Mesendoderm (in vitro differentiated cells): Measurements from ENCODE around the gene MRS2.

Source experiments
- DNase-seq: peaks from one replicate; pipeline ENCODE4 v3.0.0; 2013
- H2AK5ac ChIP-seq: 2 replicates; pipeline ENCODE4 v1.6.1; 2013; ENCODE audit warnings: low read length, inconsistent platforms
- H2BK120ac ChIP-seq: 2 replicates; pipeline ENCODE4 v1.6.1; 2013; ENCODE audit warnings: low read depth, mild to moderate bottlenecking, low read length, moderate library complexity, mixed read lengths
- H2BK15ac ChIP-seq: replicated peaks from 2 replicates; pipeline ENCODE4 v1.6.1; 2013; ENCODE audit warnings: low read depth, mild to moderate bottlenecking, moderate library complexity
- H2BK5ac ChIP-seq: 2 replicates; pipeline ENCODE4 v1.6.1; 2013; ENCODE audit warnings: low read length, inconsistent platforms
- H3K18ac ChIP-seq: 2 replicates; pipeline ENCODE4 v1.6.1; 2013; ENCODE audit warnings: mild to moderate bottlenecking, low read length, mixed read lengths
- H3K23ac ChIP-seq: one replicate; pipeline ENCODE4 v1.6.1; 2013; ENCODE audit warnings: low read length
- H3K27ac ChIP-seq: 2 replicates; pipeline ENCODE4 v1.5.1; 2013; ENCODE audit warnings: low read depth, mild to moderate bottlenecking, inconsistent platforms, low read length, moderate library complexity
- H3K27me3 ChIP-seq: 2 replicates; pipeline ENCODE4 v1.6.1; 2013; ENCODE audit warnings: low read length, control low read depth, mild to moderate bottlenecking, inconsistent platforms; ENCODE audit not compliant: insufficient read depth, poor library complexity
- H3K36me3 ChIP-seq: 2 replicates; pipeline ENCODE4 v1.6.1; 2013; ENCODE audit warnings: low read length, inconsistent platforms; ENCODE audit not compliant: control insufficient read depth, insufficient read depth
- H3K4ac ChIP-seq: one replicate; pipeline ENCODE4 v1.6.1; 2013; ENCODE audit warnings: low read depth, mild to moderate bottlenecking, low read length, moderate library complexity
- H3K4me1 ChIP-seq: 2 replicates; pipeline ENCODE4 v1.6.1; 2013; ENCODE audit warnings: low read depth, low read length, inconsistent platforms; ENCODE audit not compliant: control insufficient read depth
- H3K4me2 ChIP-seq: 2 replicates; pipeline ENCODE4 v1.6.1; 2013; ENCODE audit warnings: low read length
- H3K4me3 ChIP-seq: 2 replicates; pipeline ENCODE4 v1.5.1; 2013; ENCODE audit warnings: mild to moderate bottlenecking, low read length
- H3K56ac ChIP-seq: one replicate; pipeline ENCODE4 v1.6.1; 2013; ENCODE audit warnings: low read length
- H3K79me1 ChIP-seq: 2 replicates; pipeline ENCODE4 v1.6.1; 2013; ENCODE audit warnings: low read length, inconsistent platforms
- H3K79me2 ChIP-seq: 2 replicates; pipeline ENCODE4 v1.6.1; 2013; ENCODE audit warnings: mild to moderate bottlenecking, low read length; ENCODE audit not compliant: control insufficient read depth, insufficient read depth
- H3K9ac ChIP-seq: 2 replicates; pipeline ENCODE4 v1.6.1; 2013; ENCODE audit warnings: low read length, inconsistent platforms
- H4K5ac ChIP-seq: one replicate; pipeline ENCODE4 v1.6.1; 2013; ENCODE audit warnings: low read length
- H4K8ac ChIP-seq: one replicate; pipeline ENCODE4 v1.6.1; 2013; ENCODE audit warnings: low read depth, mild to moderate bottlenecking, control low read depth, low read length, moderate library complexity
- WGBS: extraction: QIAGEN DNeasy Blood & Tissue Kit; methylation state at CpG from one replicate; pipeline ENCODE4 v1.1.7; 2013; ENCODE audit warnings: low lambda C conversion rate, missing lambda C conversion rate; ENCODE audit not compliant: insufficient coverage; ENCODE audit errors: extremely low coverage; 5-methylcytosine and 5-hydroxymethylcytosine counted together

MRS2 gene

DNA sequence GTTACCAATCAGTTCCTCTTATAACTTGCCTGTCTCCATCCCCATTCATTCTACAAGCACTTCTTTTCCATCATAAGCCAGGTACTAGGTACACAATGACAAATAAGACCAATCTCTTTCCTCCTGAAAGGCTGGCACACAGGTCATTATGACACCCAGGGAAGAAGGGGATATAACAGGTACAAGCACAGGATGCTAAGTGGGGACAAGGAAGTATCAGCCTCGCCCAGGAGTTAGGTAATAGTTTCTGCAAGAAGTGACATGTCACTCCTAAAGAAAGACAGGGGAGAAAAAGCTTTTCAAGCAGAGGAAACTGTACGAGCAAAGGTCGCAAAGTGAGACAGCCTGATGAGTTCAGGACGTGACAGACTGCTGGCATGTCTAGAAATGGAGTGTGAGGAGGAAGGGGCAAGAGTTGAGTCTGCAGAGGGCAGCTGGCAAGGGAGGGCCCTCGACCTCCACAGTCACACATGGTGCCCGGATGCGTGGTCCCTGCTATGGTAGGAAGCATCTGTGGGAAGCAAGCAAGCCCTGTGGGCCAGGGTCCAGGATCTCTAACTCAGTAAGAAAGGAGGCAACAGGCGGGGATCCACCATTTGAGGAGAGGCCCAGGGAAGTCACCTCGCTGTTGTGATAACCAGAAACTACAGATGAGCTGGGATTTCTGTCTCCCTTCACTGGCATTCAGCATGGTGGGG is 46.2 kb downstream of the MRS2 start:
- Histone ChIP-seq H3K27ac (no peak overlapping the region), H2BK120ac (no peak overlapping the region), H3K79me2 (no peaks in the 10 kb centered on the region), H2AK5ac (no peak overlapping the region), H3K79me1 (no peaks in the 10 kb centered on the region), H3K56ac (no peak overlapping the region), H3K9ac (no peak overlapping the region), H3K4me3 (no peak overlapping the region), H2BK5ac (no peak overlapping the region), H3K36me3 (no peaks in the 10 kb centered on the region), H3K4me1 (peaks cover 3% of the 10 kb centered on the region), H3K27me3 (no peaks in the 10 kb centered on the region), H2BK15ac (no peak overlapping the region), H3K23ac (no peak overlapping the region), H3K4ac (no peak overlapping the region), H3K18ac (no peak overlapping the region), H3K4me2 (no peak overlapping the region), H4K5ac (no peak overlapping the region), H4K8ac (no peak overlapping the region)
- no CpG with 5 or more reads among the region's 9 CpGs for WGBS
- no peak for DNase-seq

DNA sequence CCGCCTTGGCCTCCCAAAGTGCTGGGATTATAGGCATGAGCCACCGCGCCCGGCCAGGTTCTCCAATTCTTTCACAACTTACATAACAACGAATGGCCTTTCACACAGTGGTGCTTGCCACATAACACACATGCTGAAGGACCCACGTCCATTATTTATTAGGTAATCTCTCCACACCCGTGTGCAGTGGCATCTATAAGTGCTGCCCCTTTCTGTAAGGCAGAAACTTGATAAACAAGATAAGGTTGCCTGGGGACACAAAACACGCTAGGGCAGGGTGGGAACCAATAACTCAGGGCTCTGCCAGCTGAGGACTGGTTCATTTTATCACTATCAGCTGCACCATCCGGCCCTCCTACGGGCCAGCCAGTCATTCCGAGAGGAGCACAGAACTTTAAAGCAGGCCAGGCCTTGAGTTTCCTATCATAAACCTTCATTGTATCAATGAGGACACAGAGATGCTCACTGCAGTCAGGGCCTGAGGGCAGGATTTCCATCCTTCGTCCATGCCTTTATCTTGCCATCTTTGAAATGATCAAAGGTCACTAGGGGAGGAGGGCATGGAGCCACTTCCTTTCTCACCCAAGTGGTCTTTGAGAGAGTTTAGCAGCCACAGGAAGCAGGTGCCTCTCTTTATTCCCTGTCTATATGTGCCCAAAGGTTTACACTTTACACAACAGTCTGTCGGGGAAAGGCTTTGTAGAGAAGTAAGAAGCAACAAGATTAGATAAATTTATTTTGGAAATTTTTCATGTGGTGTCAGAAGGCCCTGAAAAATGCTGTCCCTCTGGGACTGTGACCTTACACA is 49.0 kb downstream of the MRS2 start:
- no peaks in the 10 kb centered on the region for H3K79me1 ChIP-seq
- no peak overlapping the region for H3K4ac ChIP-seq
- no peak overlapping the region for H2AK5ac ChIP-seq
- H2BK120ac ChIP-seq = no peak overlapping the region
- no peak overlapping the region for H4K5ac ChIP-seq
- no peak overlapping the region for H2BK15ac ChIP-seq
- no peak overlapping the region for H3K18ac ChIP-seq
- no peak overlapping the region for H3K4me3 ChIP-seq
- WGBS = no CpG with 5 or more reads among the region's 13 CpGs
- H3K4me2 ChIP-seq = no peak overlapping the region
- no peak overlapping the region for H3K23ac ChIP-seq
- H2BK5ac ChIP-seq = no peak overlapping the region
- no peaks in the 10 kb centered on the region for H3K79me2 ChIP-seq
- no peak overlapping the region for H4K8ac ChIP-seq
- H3K9ac ChIP-seq = no peak overlapping the region
- H3K56ac ChIP-seq = no peak overlapping the region
- no peaks in the 10 kb centered on the region for H3K4me1 ChIP-seq
- no peak for DNase-seq
- H3K36me3 ChIP-seq = no peaks in the 10 kb centered on the region
- no peak overlapping the region for H3K27ac ChIP-seq
- H3K27me3 ChIP-seq = no peaks in the 10 kb centered on the region

DNA sequence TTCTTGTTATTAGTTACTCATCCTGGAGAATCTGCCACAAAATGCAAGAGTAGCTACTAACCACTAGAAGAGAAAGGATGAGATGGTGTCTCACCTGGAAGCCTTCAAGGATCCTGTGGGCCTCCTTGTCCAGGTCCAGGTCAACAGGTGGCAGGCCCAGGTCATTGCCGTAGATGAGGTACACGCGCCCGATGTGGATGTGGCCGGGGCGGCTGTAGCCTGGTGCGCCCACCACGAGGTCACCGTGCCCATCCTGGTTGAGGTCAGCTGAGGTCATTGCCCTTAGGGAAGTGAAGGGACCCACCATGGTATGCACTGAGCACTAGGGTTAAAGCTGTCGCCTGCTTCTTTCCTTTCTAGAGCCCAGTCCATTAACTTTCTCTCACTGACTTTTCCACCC is 51.2 kb downstream of the MRS2 start:
- Histone ChIP-seq H4K5ac (no peak overlapping the region), H3K4me2 (no peak overlapping the region), H4K8ac (no peak overlapping the region)

DNA sequence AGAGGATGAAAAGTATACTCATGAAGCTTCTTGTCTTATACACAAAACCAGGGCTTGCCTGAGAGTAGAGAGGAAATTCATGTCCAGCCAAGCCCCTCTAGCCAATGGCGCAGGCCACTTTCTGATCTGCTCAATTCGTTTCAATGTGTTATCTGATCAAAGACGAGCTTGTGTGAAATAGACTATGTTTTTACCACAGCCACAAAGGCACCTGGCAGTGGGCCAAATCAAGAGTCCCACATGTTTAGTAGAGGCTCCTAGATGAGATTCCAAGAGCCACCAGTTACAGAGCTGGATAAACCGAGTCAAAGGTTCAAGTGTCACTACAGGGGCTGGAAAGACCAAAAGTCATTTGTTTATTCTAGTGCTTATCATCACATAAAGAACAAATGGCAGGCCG is 51.7 kb downstream of the MRS2 start:
- Histone ChIP-seq H3K9ac (no peak overlapping the region), H3K4ac (no peak overlapping the region), H3K4me2 (no peak overlapping the region), H3K4me3 (no peak overlapping the region), H4K5ac (no peak overlapping the region), H3K79me2 (no peaks in the 10 kb centered on the region), H4K8ac (no peak overlapping the region), H3K56ac (no peak overlapping the region), H3K23ac (no peak overlapping the region), H3K79me1 (no peaks in the 10 kb centered on the region), H3K18ac (no peak overlapping the region), H2BK5ac (no peak overlapping the region), H2BK120ac (no peak overlapping the region), H2AK5ac (no peak overlapping the region), H3K27me3 (no peaks in the 10 kb centered on the region), H3K27ac (no peak overlapping the region), H3K36me3 (no peaks in the 10 kb centered on the region), H2BK15ac (no peak overlapping the region), H3K4me1 (no peaks in the 10 kb centered on the region)
- WGBS = no CpG with 5 or more reads among the region's 5 CpGs
- DNase-seq = no peak

More for the DNA sequence above, 51.2 kb downstream of the MRS2 start:
- H3K4me1 ChIP-seq = no peaks in the 10 kb centered on the region
- H3K4me3 ChIP-seq = no peak overlapping the region
- no peak overlapping the region for H3K56ac ChIP-seq
- no peak for DNase-seq
- no peak overlapping the region for H3K18ac ChIP-seq
- no CpG with 5 or more reads among the region's 10 CpGs for WGBS
- no peaks in the 10 kb centered on the region for H3K27me3 ChIP-seq
- H2BK120ac ChIP-seq = no peak overlapping the region
- H3K23ac ChIP-seq = no peak overlapping the region
- no peaks in the 10 kb centered on the region for H3K79me1 ChIP-seq
- H2AK5ac ChIP-seq = no peak overlapping the region
- no peaks in the 10 kb centered on the region for H3K36me3 ChIP-seq
- H2BK15ac ChIP-seq = no peak overlapping the region
- no peak overlapping the region for H3K9ac ChIP-seq
- H2BK5ac ChIP-seq = no peak overlapping the region
- no peak overlapping the region for H3K4ac ChIP-seq
- no peak overlapping the region for H3K27ac ChIP-seq
- no peaks in the 10 kb centered on the region for H3K79me2 ChIP-seq

DNA sequence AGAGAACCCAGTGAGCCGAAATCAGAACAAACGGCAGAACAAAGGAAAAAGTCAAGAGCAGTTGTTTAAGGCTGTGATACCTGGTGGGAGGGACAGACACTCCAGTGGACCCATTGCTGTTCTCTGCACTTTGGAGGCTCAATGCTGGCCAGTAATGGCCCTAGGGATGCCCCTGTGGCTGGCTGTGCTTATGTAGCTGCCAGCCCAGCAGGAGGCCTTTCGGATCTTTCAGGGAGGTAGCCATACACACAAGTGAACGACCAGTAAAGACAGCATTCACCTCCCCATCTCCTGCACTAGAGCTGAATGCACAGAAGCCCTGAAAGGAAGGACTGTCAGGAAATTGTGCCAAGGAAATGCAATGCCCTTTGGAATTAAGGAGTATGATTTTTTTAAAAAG is 52.3 kb downstream of the MRS2 start:
- Histone ChIP-seq H2BK15ac (no peak overlapping the region), H3K4me1 (no peaks in the 10 kb centered on the region), H3K18ac (no peak overlapping the region), H3K9ac (no peak overlapping the region), H3K4me2 (no peak overlapping the region), H3K23ac (no peak overlapping the region), H3K36me3 (no peaks in the 10 kb centered on the region), H3K27me3 (no peaks in the 10 kb centered on the region), H2AK5ac (no peak overlapping the region), H3K4me3 (no peak overlapping the region), H3K4ac (no peak overlapping the region), H2BK5ac (no peak overlapping the region), H2BK120ac (no peak overlapping the region), H3K79me1 (no peaks in the 10 kb centered on the region), H4K8ac (no peak overlapping the region), H3K79me2 (no peaks in the 10 kb centered on the region), H4K5ac (no peak overlapping the region), H3K27ac (no peak overlapping the region), H3K56ac (no peak overlapping the region)
- no CpG with 5 or more reads among the region's 4 CpGs for WGBS
- DNase-seq = peak; percentile 8
